ENCODE data around the gene C2orf68. TPM values are rescaled to one million over a fixed set of nuclear protein-coding genes. Genes with fewer than 3 reads are reported as not detected.
A peak's percentile ranks its signal among the peaks of the same experiment; 100 is the strongest.

Gene C2orf68
- total and polyA plus RNA-seq, 2 of the 13 experiments (the other 11 are each of a cell fraction or from before 2014, with no cell fraction given): 47.1 to 77.4 TPM

DNA sequence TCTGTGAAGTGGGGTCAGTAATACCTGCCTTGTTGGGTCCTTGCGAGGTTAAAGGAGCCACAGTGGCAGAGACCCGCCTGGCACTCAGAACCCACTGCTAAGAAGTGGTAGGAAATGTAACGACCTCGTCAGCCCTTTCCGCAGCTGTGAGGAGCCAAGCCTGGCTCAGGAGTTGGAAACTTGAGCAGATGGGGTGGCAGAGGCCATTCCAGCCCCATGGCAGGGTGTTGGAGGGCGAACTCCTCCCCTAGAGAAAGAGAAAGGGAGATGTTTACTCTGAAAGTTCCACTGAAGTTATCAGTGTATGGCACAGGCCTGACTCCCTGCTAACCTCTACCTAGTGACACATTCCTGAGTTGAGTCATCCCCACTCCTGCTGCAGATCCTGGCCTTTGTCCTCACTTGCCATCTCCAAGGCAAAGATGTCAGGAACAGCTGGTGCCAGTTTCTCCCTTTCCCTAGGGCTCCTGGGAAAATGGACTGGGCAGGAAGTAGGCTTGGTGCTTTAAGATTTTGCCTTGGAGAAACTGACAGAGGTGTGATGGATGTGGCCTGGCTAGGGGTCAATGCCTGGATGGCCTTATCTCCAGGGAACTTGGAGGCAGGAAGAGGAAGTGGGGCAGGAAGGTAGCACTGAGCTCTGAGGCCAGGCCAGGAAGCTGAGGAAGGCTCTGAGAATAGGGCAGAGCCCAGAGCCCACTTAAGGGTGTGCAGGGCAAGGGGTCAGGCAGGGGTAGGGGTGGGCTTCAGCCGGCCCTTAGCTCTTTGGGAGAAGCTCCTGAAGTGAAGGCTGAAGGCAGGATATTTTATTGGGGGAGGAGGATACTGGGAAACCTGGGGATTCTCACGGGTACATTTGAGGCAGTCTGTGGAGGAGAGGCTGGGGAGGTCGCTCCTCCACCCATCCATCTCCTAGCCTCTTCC, 26.7 kb downstream of the C2orf68 start (continued):
- no peak for TF ChIP-seq ZNF318 (CRISPR knock-in tag; IDR thresholded peaks at IDR 0.05)
- TF ChIP-seq ZMYM3 (CRISPR knock-in tag; IDR thresholded peaks at IDR 0.05): peak; percentile 96
- 0 out of 2 replicates have a peak, but pooled peaks have one; percentile 14 for TF ChIP-seq ZNF547 (CRISPR knock-in tag; IDR thresholded peaks at IDR 0.05)
- peak; percentile 93 for TF ChIP-seq AHDC1 (CRISPR knock-in tag; IDR thresholded peaks at IDR 0.05; ENCODE audit: borderline replicate concordance)
- TF ChIP-seq ZNF598 (CRISPR knock-in tag; IDR thresholded peaks at IDR 0.05; ENCODE audit: borderline replicate concordance): peak; percentile 95
- TF ChIP-seq, protein P1, sequence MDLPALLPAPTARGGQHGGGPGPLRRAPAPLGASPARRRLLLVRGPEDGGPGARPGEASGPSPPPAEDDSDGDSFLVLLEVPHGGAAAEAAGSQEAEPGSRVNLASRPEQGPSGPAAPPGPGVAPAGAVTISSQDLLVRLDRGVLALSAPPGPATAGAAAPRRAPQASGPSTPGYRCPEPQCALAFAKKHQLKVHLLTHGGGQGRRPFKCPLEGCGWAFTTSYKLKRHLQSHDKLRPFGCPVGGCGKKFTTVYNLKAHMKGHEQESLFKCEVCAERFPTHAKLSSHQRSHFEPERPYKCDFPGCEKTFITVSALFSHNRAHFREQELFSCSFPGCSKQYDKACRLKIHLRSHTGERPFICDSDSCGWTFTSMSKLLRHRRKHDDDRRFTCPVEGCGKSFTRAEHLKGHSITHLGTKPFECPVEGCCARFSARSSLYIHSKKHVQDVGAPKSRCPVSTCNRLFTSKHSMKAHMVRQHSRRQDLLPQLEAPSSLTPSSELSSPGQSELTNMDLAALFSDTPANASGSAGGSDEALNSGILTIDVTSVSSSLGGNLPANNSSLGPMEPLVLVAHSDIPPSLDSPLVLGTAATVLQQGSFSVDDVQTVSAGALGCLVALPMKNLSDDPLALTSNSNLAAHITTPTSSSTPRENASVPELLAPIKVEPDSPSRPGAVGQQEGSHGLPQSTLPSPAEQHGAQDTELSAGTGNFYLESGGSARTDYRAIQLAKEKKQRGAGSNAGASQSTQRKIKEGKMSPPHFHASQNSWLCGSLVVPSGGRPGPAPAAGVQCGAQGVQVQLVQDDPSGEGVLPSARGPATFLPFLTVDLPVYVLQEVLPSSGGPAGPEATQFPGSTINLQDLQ (CRISPR knock-in tag; IDR thresholded peaks at IDR 0.05): no peak
- peak; percentile 85; the same call in 1 of the 2 replicates for TF ChIP-seq ELF3 (CRISPR knock-in tag; IDR thresholded peaks at IDR 0.05)
- TF ChIP-seq, protein P2, sequence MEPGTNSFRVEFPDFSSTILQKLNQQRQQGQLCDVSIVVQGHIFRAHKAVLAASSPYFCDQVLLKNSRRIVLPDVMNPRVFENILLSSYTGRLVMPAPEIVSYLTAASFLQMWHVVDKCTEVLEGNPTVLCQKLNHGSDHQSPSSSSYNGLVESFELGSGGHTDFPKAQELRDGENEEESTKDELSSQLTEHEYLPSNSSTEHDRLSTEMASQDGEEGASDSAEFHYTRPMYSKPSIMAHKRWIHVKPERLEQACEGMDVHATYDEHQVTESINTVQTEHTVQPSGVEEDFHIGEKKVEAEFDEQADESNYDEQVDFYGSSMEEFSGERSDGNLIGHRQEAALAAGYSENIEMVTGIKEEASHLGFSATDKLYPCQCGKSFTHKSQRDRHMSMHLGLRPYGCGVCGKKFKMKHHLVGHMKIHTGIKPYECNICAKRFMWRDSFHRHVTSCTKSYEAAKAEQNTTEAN (CRISPR knock-in tag; conservative IDR thresholded peaks at IDR 0.05): 0 out of 2 replicates have a peak, but pooled peaks have one; percentile 56
